Stomach (tissue), 19 donors: ENCODE results near the gene PRPF19. TPM values are rescaled to one million over a fixed set of nuclear protein-coding genes. Genes with fewer than 3 reads are reported as not detected.

Experiments used
- DNase-seq, 2 donors: peaks; one replicate each; pipeline versions ENCODE4 v3.0.0 to v3.0.0-alpha.2; 2013 to 2019
- H3K27ac ChIP-seq, 5 donors: fragments of 200-600 bp in 4 of 5; sonication (generic) in 4 of 5; one replicate each; pipeline ENCODE4 v1.5.1; 2013 to 2019; ENCODE audit warnings: mild to moderate bottlenecking in 1 of 5, moderate library complexity in 1 of 5
- H3K27me3 ChIP-seq, 3 donors: fragments of 200-600 bp; sonication (generic); one replicate each; pipeline ENCODE4 v1.5.1; 2017 to 2019; ENCODE audit warnings: mixed run types in 1 of 3
- H3K36me3 ChIP-seq, 4 donors: fragments of 200-600 bp; sonication (generic); 1 replicate in 3 of 4; 2 replicates in 1 of 4; pipeline ENCODE4 v1.5.1; 2016 to 2019
- H3K4me1 ChIP-seq, 4 donors: fragments of 200-600 bp; sonication (generic); one replicate each; pipeline ENCODE4 v1.5.1; 2016 to 2019
- H3K4me3 ChIP-seq, 4 donors: fragments of 200-600 bp; sonication (generic) in 3 of 4; one replicate each; pipeline ENCODE4 v1.5.1; 2016 to 2019; ENCODE audit warnings: mild to moderate bottlenecking in 1 of 4
- H3K9me3 ChIP-seq, 4 donors: fragments of 200-600 bp; sonication (generic); one replicate each; pipeline ENCODE4 v1.5.1; 2016 to 2019
- CTCF ChIP-seq, 7 experiments: fragments of 450-650 bp in 4 of 7; fragments of 200-600 bp in 3 of 7; sonication (generic) in 3 of 7; IDR thresholded peaks; one replicate each; pipeline ENCODE4 v1.5.1; 2016 to 2019; ENCODE audit warnings: antibody characterized with exemption in 7 of 7, control low read depth in 2 of 7, mild to moderate bottlenecking in 1 of 7
- EP300 ChIP-seq: sonication (generic); formaldehyde crosslinking; IDR thresholded peaks from one replicate; pipeline ENCODE4 v1.6.1; 2017; ENCODE audit warnings: antibody characterized with exemption
- POLR2A ChIP-seq, 4 donors: fragments of 450-650 bp; IDR thresholded peaks; one replicate each; pipeline ENCODE4 v1.6.1; 2016; ENCODE audit warnings: antibody characterized with exemption in 4 of 4, control low read depth in 2 of 4, mild to moderate bottlenecking in 1 of 4, moderate library complexity in 1 of 4
- POLR2AphosphoS5 ChIP-seq, 3 donors: sonication (generic); formaldehyde crosslinking; IDR thresholded peaks; one replicate each; pipeline ENCODE4 v1.6.1; 2016; ENCODE audit warnings: antibody characterized with exemption in 3 of 3
- WGBS, 5 donors: extraction: QIAGEN DNeasy Blood & Tissue Kit in 3 of 5; methylation state at CpG; one replicate each; pipeline versions ENCODE4 v1.1.5 to v1.1.7; 2013 to 2018; 5-methylcytosine and 5-hydroxymethylcytosine counted together
- intact Hi-C: fragments of 100-400 bp; cut with DNase I; formaldehyde crosslinking; loops from one replicate; pipeline ENCODE4 v1.15.1; 2023; ENCODE audit warnings: low total_unique reads
- long read RNA-seq, 10 donors: transcript quantifications; one replicate each; lab custom pipeline, GENCODE V29; 2026
- polyA plus RNA-seq, 3 donors: library from polyadenylated mRNA; stranded (reverse); fragments of 200-250 nt; gene quantifications; one replicate each; pipeline ENCODE4 v1.2.3, GENCODE V29; 2013
- total RNA-seq, 5 donors: library from RNA; depleted of rRNA; stranded (reverse); fragments of >200 nt; gene quantifications; one replicate each; pipeline versions ENCODE4 v1.1.0 to v1.2.3, GENCODE V29; 2014 to 2016
- donor health status: healthy with polysubstance abuse.
- donor health status: Bipolar disorder and iron deficiency.
- donor health status: healthy.

The PRPF19 gene
- total RNA-seq, result 10 to 100 TPM in 4 of 5 donors, 1 to 10 TPM in 1; 3.5 to 71.9 (median 41.9) TPM
- 10 to 100 TPM; 54.7 to 86.1 (median 67.2) TPM for polyA plus RNA-seq
- long read RNA-seq, donor 1, transcript PRPF19-201 (16 exons, 2,157 nt), result major isoform, 5 of 5 reads
- long read RNA-seq, donor 1, partial matches to known transcripts, result 0 of 5 reads
- long read RNA-seq, donor 1, other reads (novel, unspliced or antisense), result 0 of 5 reads
- long read RNA-seq, donor 2, transcript PRPF19-201 (16 exons, 2,157 nt), result major isoform, 6 of 114 reads
- long read RNA-seq, donor 2, partial matches to known transcripts, result 108 of 114 reads
- long read RNA-seq, donor 2, other reads (novel, unspliced or antisense), result 0 of 114 reads
- long read RNA-seq, donor 3, partial matches to known transcripts, result 10 of 14 reads
- long read RNA-seq, donor 3, other reads (novel, unspliced or antisense), result 0 of 14 reads
- long read RNA-seq, donor 4, result 0 reads
- long read RNA-seq, donor 5, transcript PRPF19-201 (16 exons, 2,157 nt), result major isoform, 10 of 22 reads
- long read RNA-seq, donor 5, partial matches to known transcripts, result 12 of 22 reads
- long read RNA-seq, donor 5, other reads (novel, unspliced or antisense), result 0 of 22 reads
- long read RNA-seq, donor 6, transcript PRPF19-201 (16 exons, 2,157 nt), result major isoform, 12 of 30 reads
- long read RNA-seq, donor 6, partial matches to known transcripts, result 18 of 30 reads
- long read RNA-seq, donor 6, other reads (novel, unspliced or antisense), result 0 of 30 reads
- long read RNA-seq, donor 7, transcript PRPF19-201 (16 exons, 2,157 nt), result major isoform, 8 of 34 reads
- long read RNA-seq, donor 7, partial matches to known transcripts, result 26 of 34 reads
- long read RNA-seq, donor 7, other reads (novel, unspliced or antisense), result 0 of 34 reads
- long read RNA-seq, donor 8, transcript PRPF19-201 (16 exons, 2,157 nt), result major isoform, 10 of 22 reads
- long read RNA-seq, donor 8, partial matches to known transcripts, result 12 of 22 reads
- long read RNA-seq, donor 8, other reads (novel, unspliced or antisense), result 0 of 22 reads
- long read RNA-seq, donor 9, transcript PRPF19-201 (16 exons, 2,157 nt), result major isoform, 11 of 16 reads
- long read RNA-seq, donor 9, partial matches to known transcripts, result 5 of 16 reads
- long read RNA-seq, donor 9, other reads (novel, unspliced or antisense), result 0 of 16 reads
- long read RNA-seq, donor 10, partial matches to known transcripts, result 5 of 9 reads
- long read RNA-seq, donor 10, other reads (novel, unspliced or antisense), result 0 of 9 reads

DNA sequence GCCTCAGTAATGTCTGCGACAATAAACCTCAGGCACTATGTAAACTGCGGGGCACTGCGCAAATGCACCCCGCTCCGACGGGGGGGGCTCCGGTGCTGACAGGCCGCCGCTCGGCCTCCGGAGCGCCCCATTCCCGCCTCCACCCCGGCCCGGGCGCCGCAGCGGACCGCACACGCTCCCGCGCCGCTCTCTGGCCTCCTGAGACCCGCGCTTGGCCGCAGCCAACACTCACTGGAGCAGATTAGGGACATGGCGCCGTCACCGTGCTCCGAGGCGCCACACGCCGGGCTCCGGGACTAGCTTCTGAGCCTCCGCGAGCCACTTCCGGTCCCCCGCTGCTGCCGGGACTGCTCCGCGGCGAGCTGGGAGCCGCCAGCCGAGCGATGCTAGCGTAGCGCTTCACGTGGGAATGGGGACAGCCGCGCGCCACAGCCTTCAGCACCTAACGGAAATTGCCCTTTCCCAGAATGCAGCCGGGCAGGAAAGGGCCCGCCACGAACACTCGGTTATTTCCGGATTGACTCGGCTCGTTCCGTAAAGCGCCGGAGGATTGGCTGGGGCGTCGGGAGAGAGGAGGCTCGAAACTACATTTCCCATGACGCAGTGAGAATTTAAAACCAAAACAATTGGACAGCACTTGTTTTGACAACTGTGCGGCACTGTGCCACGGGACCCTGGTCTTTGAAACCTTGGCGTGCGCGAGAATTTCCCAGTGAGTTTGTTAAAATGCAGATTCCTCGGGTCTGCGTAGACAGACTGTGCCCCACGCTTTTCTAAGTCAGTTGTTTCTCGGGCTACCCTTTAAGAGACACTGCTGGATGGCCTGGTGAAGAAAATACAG lies at the start of gene PRPF19:
TSS of gene PRPF19 (minus strand) at position 454 of the 841 bp plus-strand sequence. CDS start at position 251, 203 bp downstream.
- H3K27ac ChIP-seq, result peak within 1 kb of the TSS; percentile 93 to 96 (median 94)
- H3K9me3 ChIP-seq, result no peaks in the 10 kb centered on the region
- TF ChIP-seq POLR2AphosphoS5 (IDR thresholded peaks at IDR 0.05) (peak; percentile 82 to 95 (median 86)), EP300 (no peak), POLR2A (IDR thresholded peaks at IDR 0.05) (peak in 1 of 4 donors; percentile 25)
- H3K4me1 ChIP-seq, result peaks cover 19 to 37% (median 34%) of the 10 kb centered on the region in 4 donors
- H3K36me3 ChIP-seq, result peaks cover 24 to 25% (median 25%) of the 10 kb centered on the region in 4 donors
- intact Hi-C loops, result no loop called here
- H3K27me3 ChIP-seq, result no peaks in the 10 kb centered on the region
- peak within 1 kb of the TSS; percentile 66 to 98 (median 83) for H3K4me3 ChIP-seq
- peak; percentile 98 to 99 for DNase-seq
- 0 to 1% (median 0%) methylated on average over 36 to 75 of the region's 75 CpGs for WGBS, 5 donors

DNA sequence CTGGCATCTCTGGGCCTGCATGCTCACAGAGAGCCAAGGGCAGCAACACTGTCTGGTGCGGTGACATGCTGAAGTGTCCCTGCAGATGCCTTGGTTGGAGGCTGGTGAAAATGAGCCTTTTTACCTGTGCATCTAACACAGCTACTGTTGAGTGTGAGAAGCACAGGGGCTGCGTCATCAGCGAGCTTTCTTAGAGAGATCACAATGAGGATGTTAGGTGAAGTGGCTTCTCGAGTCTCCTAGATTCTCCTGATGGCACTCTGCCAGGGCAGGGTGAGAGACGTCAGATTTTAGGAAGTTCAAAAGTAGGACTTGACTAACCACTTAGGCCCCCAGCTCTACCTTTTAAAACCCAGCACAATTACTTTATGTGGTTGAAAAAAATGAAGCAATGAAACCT lies 49.2 kb upstream of the PRPF19 start:
- Histone ChIP-seq H3K4me1 (peaks cover 5 to 27% (median 20%) of the 10 kb centered on the region in 4 donors), H3K9me3 (no peaks in the 10 kb centered on the region), H3K4me3 (no peak overlapping the region), H3K36me3 (no peaks in the 10 kb centered on the region), H3K27me3 (no peaks in the 10 kb centered on the region), H3K27ac (no peak overlapping the region)
- 49 to 58% (median 51%) methylated on average over 5 of the region's 5 CpGs for WGBS, 5 donors
- intact Hi-C loops, result no loop called here
- TF ChIP-seq POLR2AphosphoS5 (IDR thresholded peaks at IDR 0.05) (no peak), CTCF (IDR thresholded peaks at IDR 0.05) (no peak), POLR2A (IDR thresholded peaks at IDR 0.05) (no peak), EP300 (no peak)
- DNase-seq, result no peak

GRCh38 chr11:60954421-60954820 lies 48.0 kb upstream of the PRPF19 start:
- intact Hi-C loops, result no loop called here
- no peak for DNase-seq
- WGBS, 5 donors, result 83 to 87% (median 85%) methylated on average over 5 of the region's 5 CpGs
- peak overlapping the region in 2 of 5 donors; percentile 89 to 94 for H3K27ac ChIP-seq
- TF ChIP-seq POLR2A (IDR thresholded peaks at IDR 0.05), result no peak
- TF ChIP-seq POLR2AphosphoS5 (IDR thresholded peaks at IDR 0.05), result no peak
- TF ChIP-seq CTCF (IDR thresholded peaks at IDR 0.05), result no peak
- TF ChIP-seq EP300, result no peak
- H3K27me3 ChIP-seq, result no peaks in the 10 kb centered on the region
- no peak overlapping the region for H3K4me3 ChIP-seq
- H3K36me3 ChIP-seq, result no peaks in the 10 kb centered on the region
- H3K4me1 ChIP-seq, result peaks cover 8 to 38% (median 31%) of the 10 kb centered on the region in 4 donors
- no peaks in the 10 kb centered on the region for H3K9me3 ChIP-seq

DNA sequence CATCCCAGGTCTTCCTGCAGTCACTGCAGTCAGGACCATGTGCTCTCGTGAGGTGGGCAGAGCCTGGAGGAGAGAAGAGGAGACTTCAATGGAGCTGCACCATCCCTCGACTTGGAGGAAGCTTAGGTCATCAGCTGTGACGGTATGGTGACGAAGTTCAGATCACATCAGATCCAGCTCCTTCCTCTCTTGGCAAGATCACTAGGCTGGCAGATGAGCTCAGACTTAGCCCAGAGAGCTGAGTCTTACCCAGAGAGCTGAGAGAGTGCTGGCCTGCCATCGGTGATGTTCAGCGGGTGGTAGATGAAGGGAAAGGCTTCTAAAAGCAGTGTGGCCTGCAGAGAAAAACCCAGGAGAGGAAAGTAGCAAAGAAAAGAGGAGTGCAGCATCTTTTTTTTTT lies 47.4 kb upstream of the PRPF19 start:
- intact Hi-C loops, result no loop called here

More for the DNA sequence above, 47.4 kb upstream of the PRPF19 start:
- H3K4me3 ChIP-seq, result no peak overlapping the region
- peaks cover 8 to 45% (median 31%) of the 10 kb centered on the region in 4 donors for H3K4me1 ChIP-seq
- H3K27me3 ChIP-seq, result no peaks in the 10 kb centered on the region
- WGBS, 5 donors, result 67 to 88% (median 82%) methylated on average over 6 of the region's 6 CpGs
- peak overlapping the region in 4 of 5 donors; percentile 15 to 94 (median 54) for H3K27ac ChIP-seq
- TF ChIP-seq CTCF (IDR thresholded peaks at IDR 0.05) (no peak), POLR2A (IDR thresholded peaks at IDR 0.05) (no peak), EP300 (no peak)
- DNase-seq, result no peak
- no peaks in the 10 kb centered on the region for H3K36me3 ChIP-seq
- no peaks in the 10 kb centered on the region for H3K9me3 ChIP-seq
